GM23338 (cell line): ENCODE results near the gene CYP51A1. TPM values are rescaled to one million over a fixed set of nuclear protein-coding genes. Genes with fewer than 3 reads are reported as not detected.

ENCODE experiments used
- CREB1 ChIP-seq: fragments of 250-450 bp; sonication (Bioruptor Pico); IDR thresholded peaks from 2 replicates; pipeline ENCODE4 v1.5.0; 2020; ENCODE audit warnings: low read depth, mild to moderate bottlenecking, moderate library complexity
- EZH2phosphoT487 ChIP-seq: fragments of 200-600 bp; sonication (generic); IDR thresholded peaks from one replicate; pipeline ENCODE4 v1.8.1; 2018; ENCODE audit warnings: antibody characterized with exemption; ENCODE audit not compliant: unreplicated experiment
- polyA plus RNA-seq: library from polyadenylated mRNA; unstranded; fragments of >200 nt; fragmentation: Nextera tagmentation; extraction: Ambion mirVana; gene quantifications from 2 replicates; pipeline ENCODE4 v1.2.1, GENCODE V29; 2016
- total RNA-seq: library from RNA; depleted of rRNA; stranded (reverse); fragments of >200 nt; shearing (Covaris generic); gene quantifications from 2 replicates; pipeline ENCODE4 v1.2.3, GENCODE V29; 2014
- TF ChIP-seq, protein P1 (sequence below): fragments of 250-450 bp; sonication (Bioruptor Pico); IDR thresholded peaks from 2 replicates; pipeline ENCODE4 v1.5.0; 2020; ENCODE audit warnings: mild to moderate bottlenecking, moderate library complexity
- TF ChIP-seq, protein P2 (sequence below): IDR thresholded peaks from one replicate; pipeline ENCODE4 v1.6.1; 2018; ENCODE audit warnings: antibody characterized with exemption; ENCODE audit not compliant: unreplicated experiment
- TF ChIP-seq, protein P3 (sequence below): IDR thresholded peaks from 2 replicates; pipeline ENCODE4 v1.6.1; 2016; ENCODE audit warnings: antibody characterized with exemption

CYP51A1 gene
- total and polyA plus RNA-seq, 2 experiments from 2014 or later = 65.6 to 163 TPM

- TF ChIP-seq, protein P1, sequence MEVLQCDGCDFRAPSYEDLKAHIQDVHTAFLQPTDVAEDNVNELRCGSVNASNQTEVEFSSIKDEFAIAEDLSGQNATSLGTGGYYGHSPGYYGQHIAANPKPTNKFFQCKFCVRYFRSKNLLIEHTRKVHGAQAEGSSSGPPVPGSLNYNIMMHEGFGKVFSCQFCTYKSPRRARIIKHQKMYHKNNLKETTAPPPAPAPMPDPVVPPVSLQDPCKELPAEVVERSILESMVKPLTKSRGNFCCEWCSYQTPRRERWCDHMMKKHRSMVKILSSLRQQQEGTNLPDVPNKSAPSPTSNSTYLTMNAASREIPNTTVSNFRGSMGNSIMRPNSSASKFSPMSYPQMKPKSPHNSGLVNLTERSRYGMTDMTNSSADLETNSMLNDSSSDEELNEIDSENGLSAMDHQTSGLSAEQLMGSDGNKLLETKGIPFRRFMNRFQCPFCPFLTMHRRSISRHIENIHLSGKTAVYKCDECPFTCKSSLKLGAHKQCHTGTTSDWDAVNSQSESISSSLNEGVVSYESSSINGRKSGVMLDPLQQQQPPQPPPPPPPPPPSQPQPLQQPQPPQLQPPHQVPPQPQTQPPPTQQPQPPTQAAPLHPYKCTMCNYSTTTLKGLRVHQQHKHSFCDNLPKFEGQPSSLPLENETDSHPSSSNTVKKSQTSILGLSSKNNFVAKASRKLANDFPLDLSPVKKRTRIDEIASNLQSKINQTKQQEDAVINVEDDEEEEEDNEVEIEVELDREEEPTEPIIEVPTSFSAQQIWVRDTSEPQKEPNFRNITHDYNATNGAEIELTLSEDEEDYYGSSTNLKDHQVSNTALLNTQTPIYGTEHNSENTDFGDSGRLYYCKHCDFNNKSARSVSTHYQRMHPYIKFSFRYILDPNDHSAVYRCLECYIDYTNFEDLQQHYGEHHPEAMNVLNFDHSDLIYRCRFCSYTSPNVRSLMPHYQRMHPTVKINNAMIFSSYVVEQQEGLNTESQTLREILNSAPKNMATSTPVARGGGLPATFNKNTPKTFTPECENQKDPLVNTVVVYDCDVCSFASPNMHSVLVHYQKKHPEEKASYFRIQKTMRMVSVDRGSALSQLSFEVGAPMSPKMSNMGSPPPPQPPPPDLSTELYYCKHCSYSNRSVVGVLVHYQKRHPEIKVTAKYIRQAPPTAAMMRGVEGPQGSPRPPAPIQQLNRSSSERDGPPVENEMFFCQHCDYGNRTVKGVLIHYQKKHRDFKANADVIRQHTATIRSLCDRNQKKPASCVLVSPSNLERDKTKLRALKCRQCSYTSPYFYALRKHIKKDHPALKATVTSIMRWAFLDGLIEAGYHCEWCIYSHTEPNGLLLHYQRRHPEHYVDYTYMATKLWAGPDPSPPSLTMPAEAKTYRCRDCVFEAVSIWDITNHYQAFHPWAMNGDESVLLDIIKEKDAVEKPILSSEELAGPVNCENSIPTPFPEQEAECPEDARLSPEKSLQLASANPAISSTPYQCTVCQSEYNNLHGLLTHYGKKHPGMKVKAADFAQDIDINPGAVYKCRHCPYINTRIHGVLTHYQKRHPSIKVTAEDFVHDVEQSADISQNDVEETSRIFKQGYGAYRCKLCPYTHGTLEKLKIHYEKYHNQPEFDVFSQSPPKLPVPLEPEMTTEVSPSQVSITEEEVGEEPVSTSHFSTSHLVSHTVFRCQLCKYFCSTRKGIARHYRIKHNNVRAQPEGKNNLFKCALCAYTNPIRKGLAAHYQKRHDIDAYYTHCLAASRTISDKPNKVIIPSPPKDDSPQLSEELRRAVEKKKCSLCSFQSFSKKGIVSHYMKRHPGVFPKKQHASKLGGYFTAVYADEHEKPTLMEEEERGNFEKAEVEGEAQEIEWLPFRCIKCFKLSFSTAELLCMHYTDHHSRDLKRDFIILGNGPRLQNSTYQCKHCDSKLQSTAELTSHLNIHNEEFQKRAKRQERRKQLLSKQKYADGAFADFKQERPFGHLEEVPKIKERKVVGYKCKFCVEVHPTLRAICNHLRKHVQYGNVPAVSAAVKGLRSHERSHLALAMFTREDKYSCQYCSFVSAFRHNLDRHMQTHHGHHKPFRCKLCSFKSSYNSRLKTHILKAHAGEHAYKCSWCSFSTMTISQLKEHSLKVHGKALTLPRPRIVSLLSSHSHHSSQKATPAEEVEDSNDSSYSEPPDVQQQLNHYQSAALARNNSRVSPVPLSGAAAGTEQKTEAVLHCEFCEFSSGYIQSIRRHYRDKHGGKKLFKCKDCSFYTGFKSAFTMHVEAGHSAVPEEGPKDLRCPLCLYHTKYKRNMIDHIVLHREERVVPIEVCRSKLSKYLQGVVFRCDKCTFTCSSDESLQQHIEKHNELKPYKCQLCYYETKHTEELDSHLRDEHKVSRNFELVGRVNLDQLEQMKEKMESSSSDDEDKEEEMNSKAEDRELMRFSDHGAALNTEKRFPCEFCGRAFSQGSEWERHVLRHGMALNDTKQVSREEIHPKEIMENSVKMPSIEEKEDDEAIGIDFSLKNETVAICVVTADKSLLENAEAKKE (CRISPR knock-in tag) = no peak
- TF ChIP-seq, protein P2, sequence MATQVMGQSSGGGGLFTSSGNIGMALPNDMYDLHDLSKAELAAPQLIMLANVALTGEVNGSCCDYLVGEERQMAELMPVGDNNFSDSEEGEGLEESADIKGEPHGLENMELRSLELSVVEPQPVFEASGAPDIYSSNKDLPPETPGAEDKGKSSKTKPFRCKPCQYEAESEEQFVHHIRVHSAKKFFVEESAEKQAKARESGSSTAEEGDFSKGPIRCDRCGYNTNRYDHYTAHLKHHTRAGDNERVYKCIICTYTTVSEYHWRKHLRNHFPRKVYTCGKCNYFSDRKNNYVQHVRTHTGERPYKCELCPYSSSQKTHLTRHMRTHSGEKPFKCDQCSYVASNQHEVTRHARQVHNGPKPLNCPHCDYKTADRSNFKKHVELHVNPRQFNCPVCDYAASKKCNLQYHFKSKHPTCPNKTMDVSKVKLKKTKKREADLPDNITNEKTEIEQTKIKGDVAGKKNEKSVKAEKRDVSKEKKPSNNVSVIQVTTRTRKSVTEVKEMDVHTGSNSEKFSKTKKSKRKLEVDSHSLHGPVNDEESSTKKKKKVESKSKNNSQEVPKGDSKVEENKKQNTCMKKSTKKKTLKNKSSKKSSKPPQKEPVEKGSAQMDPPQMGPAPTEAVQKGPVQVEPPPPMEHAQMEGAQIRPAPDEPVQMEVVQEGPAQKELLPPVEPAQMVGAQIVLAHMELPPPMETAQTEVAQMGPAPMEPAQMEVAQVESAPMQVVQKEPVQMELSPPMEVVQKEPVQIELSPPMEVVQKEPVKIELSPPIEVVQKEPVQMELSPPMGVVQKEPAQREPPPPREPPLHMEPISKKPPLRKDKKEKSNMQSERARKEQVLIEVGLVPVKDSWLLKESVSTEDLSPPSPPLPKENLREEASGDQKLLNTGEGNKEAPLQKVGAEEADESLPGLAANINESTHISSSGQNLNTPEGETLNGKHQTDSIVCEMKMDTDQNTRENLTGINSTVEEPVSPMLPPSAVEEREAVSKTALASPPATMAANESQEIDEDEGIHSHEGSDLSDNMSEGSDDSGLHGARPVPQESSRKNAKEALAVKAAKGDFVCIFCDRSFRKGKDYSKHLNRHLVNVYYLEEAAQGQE = no peak
- TF ChIP-seq EZH2phosphoT487 (no peak), CREB1 (no peak)
- TF ChIP-seq, protein P3, sequence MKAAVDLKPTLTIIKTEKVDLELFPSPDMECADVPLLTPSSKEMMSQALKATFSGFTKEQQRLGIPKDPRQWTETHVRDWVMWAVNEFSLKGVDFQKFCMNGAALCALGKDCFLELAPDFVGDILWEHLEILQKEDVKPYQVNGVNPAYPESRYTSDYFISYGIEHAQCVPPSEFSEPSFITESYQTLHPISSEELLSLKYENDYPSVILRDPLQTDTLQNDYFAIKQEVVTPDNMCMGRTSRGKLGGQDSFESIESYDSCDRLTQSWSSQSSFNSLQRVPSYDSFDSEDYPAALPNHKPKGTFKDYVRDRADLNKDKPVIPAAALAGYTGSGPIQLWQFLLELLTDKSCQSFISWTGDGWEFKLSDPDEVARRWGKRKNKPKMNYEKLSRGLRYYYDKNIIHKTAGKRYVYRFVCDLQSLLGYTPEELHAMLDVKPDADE = no peak
Observed at GRCh38 chr7:92158660-92159575, 24.6 kb upstream of the CYP51A1 start (continued).
